ENCODE measurements around the gene UTP20.

- TF ChIP-seq CTCF (IDR thresholded peaks at IDR 0.05) (no peak), POLR2A (IDR thresholded peaks at IDR 0.05) (no peak)
Measured at GRCh38 chr12:101424620-101425019, 144.7 kb downstream of the UTP20 start.
